ENCODE measurements around the gene AMH.

DNA sequence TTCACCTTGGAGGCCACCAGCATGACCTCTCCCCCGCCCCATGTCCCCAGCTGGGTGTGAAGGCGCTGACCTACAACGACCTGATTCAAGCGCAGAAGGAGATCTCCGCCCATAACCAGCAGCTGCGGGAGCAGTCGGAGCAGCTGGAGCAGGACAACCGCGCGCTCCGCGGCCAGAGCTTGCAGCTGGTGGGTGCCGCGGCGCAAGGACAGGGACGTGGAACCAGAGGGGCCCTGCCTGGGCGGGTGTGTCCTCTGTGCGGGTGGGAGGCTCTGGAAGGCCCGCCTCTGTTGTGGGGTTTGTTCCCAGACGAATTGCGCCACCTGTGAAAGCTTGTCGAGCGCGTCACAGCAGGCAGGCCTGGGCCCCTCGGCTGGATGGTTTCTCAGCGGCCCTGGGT lies 35.3 kb upstream of the AMH start:
- no peak for TF ChIP-seq CTCF (IDR thresholded peaks at IDR 0.05)
- TF ChIP-seq EZH2phosphoT487 (IDR thresholded peaks at IDR 0.05): no peak
- TF ChIP-seq EZH2 (IDR thresholded peaks at IDR 0.05): no peak
